HG02759 (cell line): ENCODE data around the gene CPNE8.

Experiments
- ATAC-seq: cut with Tn5 transposase; IDR thresholded peaks from one replicate; pipeline ENCODE4 v1.9.1; 2021; ENCODE audit warnings: mild to moderate bottlenecking, moderate library complexity; ENCODE audit not compliant: unreplicated experiment

CPNE8 gene

GRCh38 chr12:38653650-38654049, 251.7 kb downstream of the CPNE8 start:
- no peak for ATAC-seq

DNA sequence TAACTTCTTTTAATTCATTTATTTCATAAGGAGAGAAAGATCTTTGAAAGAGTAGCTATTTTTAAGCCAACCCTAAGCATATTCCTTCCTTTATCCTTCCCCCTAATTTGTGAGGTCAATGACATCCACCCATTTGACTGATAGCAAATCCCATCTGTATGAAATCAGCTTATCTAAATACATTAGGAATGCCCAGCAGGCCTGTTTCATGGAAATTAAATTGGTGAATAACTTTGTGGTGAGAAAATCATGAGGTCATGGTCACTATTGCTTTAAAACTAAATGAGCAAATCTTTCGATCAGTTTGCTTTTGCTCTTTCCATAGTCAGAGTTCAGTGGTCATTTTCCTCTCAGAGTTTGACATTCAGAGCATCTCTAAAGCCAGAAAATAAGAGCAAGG, 256.6 kb downstream of the CPNE8 start:
- no peak for ATAC-seq

DNA sequence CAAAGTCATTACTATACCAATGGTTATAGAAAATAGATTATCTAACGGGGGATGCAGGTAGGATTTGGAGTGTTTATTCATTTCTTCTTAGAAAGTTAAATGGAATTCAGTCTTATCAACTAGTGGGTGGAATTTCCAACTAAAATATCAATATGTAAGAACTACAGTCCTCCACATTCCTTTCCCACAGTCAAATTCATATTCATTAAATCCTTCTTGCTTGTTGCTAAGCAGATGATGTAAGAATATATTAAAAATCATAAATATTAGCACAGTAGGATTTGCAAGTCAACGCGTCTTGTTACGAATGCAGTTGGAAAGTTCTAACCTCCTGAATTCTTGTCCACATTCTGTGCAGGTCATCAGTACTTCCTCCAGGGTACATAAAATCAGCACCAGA, 259.2 kb downstream of the CPNE8 start:
- ATAC-seq: no peak

DNA sequence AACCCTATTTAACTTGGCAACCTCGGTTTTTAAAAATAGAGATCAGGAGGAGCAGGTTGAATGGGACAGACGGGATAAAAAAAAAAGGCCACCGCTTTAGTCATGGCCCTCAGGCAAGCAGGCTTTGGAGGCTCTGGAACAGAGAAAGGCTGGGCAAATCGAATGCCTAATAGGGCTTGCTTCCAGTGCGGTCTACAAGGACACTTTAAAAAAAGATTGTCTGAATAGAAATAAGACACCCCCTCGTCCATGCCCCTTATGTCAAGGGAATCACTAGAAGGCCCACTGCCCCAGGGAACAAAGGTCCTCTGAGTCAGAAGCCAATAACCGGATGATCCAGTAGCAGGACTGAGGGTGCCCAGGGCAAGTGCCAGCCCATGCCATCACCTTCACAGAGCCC, 265.8 kb downstream of the CPNE8 start:
- no peak for ATAC-seq

- ATAC-seq: no peak
Observed at GRCh38 chr12:38638401-38638800, 267.0 kb downstream of the CPNE8 start.

- no peak for ATAC-seq
Observed at GRCh38 chr12:38633511-38633910, 271.9 kb downstream of the CPNE8 start.

DNA sequence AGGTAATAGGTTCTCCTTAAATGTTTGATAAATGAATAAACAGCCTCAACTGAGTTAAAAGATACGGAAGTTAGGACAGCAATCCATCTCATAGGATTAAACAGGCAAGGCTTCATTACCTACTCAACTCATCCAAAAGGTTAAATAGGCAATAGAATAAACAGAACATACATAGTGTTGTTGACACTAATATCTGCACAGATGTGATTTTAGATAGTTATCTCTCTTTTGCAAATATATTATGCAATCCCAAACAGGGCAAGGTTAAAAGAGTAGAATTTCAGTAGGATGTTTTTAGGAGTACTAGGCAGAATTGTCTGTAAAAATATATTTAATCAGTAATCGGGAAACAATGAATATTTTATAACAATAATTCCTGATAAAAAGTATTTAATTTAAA, 276.3 kb downstream of the CPNE8 start:
- ATAC-seq: no peak

DNA sequence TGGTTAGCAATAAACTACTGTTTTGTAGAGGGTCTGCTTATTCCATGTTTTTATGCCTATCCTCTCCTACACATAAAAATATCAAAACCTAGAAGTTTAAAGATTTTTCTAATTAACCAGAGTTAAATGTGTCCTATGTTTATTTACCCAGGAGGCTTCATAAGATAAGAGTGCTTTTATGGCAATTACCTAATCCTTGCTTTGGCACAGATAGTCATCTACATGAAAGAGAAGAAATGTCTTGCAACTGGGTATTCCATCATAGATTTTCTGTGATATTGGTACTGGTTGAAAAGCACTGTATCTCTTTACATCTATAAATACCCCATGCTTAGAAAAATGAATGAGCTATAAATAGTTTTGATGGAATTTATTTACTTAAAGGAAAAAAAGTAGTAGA, 277.1 kb downstream of the CPNE8 start:
- ATAC-seq: no peak

DNA sequence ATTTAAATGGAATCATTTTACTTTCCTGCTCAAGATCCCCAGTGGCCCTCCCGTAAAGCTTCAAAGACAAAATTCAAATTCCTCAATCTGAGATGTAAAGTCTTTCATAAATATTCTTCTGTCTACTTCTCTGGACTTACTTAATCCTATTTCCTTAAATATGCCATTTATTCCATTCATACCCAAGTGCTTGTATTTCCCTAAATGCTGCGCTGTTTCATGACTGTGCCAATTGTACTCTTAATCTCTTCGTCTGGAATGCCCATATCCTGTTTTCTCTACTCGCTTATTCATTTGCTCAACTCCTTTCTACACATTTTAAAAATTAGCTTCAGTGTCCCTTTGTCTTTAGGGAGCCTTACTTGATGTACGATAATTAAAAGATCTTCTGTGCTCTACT, 280.1 kb downstream of the CPNE8 start:
- no peak for ATAC-seq

DNA sequence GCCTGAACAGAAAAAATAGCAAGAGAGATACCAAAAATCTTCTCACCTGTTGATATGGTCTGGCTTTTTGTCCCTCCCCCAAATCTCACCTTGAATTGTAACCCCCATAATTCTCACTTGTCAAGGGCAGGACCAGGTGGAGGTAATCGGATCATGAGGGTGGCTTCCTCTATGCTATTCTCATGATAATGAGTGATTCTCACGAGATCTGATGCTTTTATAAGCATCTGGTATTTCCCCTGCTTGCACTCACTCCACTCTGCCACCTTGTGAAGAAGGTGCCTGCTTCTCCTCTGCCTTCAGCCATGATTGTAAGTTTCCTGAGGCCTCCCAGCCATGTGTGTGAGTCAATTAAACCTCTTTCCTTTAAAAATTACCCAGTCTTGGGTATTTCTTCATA, 291.2 kb downstream of the CPNE8 start:
- ATAC-seq: no peak

DNA sequence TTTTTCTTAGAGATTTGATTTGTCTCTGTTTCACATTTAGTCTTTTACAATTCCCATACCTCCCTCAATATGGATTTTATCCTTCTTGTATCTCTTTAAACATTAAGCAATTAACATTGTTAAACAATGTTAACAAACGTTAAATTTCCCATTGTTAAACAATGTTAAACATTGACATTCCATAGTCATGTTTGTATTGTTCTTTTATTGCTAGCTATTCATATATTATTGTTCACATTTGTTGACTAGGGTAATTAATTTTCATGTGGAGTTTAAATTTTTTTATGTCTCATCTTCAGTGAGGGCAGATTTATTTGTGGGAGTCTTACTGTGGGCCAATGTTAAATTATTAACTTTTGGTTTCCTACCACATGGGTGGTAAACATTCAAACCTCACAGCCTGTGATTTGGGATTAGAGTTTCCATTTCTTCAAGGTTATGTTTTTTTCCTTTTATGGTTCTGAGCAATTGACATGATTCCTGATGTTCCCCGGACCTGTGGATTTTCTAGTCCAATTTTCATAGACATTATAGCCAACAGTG, 294.5 kb downstream of the CPNE8 start:
- no peak for ATAC-seq

- ATAC-seq: no peak
Observed at GRCh38 chr12:38607295-38607694, 298.1 kb downstream of the CPNE8 start.
